ENCODE results near the gene KLHL29. TPM values are rescaled to one million over a fixed set of nuclear protein-coding genes. Genes with fewer than 3 reads are reported as not detected.

Gene KLHL29
- total and polyA plus RNA-seq, 2 experiments from 2014 or later = 1.5 to 6.5 TPM

DNA sequence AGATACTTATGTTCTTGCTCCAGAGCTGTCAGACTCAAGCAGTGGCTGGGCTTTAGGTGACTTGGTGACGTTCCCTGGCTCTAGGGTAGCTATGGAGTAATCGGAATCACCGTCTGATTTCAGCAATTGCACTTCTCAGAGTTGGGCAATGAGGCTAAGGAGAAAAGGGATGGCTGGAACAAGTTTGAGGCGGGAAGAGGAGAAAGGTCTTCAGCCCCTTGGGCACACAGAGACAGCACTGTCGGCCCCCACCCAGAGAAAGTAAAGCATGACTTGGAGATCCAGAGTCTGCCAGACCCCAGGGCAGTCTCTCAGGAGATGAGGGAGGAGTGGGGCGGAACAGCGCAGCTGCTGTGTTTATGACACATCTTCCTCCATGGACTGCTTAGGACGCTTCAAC, 114.5 kb downstream of the KLHL29 start (continued):
- TF ChIP-seq, protein P1, sequence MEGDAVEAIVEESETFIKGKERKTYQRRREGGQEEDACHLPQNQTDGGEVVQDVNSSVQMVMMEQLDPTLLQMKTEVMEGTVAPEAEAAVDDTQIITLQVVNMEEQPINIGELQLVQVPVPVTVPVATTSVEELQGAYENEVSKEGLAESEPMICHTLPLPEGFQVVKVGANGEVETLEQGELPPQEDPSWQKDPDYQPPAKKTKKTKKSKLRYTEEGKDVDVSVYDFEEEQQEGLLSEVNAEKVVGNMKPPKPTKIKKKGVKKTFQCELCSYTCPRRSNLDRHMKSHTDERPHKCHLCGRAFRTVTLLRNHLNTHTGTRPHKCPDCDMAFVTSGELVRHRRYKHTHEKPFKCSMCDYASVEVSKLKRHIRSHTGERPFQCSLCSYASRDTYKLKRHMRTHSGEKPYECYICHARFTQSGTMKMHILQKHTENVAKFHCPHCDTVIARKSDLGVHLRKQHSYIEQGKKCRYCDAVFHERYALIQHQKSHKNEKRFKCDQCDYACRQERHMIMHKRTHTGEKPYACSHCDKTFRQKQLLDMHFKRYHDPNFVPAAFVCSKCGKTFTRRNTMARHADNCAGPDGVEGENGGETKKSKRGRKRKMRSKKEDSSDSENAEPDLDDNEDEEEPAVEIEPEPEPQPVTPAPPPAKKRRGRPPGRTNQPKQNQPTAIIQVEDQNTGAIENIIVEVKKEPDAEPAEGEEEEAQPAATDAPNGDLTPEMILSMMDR (conservative IDR thresholded peaks at IDR 0.05; ENCODE audit: low read depth in 2 of 2) = no peak
- TF ChIP-seq NANOG (IDR thresholded peaks at IDR 0.05; ENCODE audit: borderline replicate concordance) = no peak
- no peak for TF ChIP-seq CREB1 (CRISPR knock-in tag; IDR thresholded peaks at IDR 0.05; ENCODE audit: low read depth)

DNA sequence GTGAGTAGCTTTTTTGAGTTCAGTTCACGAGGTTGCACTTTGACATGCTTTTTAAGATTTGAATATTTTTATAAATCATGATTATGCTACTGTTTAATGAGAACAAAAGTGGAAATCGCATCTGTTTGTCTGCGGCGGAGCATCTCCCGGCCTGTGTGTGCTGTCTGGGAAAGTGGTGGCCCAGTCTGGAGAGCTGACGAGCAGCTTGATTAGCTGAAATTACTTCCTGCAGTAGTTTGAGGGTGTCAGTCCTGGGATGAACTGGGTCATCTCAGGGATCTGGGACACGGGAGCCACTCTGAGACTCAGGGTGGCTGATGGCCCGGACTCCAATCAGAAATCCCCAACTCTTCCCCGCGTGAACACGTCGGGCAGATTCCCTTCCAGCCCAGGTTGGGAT, 115.9 kb downstream of the KLHL29 start:
- no peak overlapping the region for H2AFZ ChIP-seq
- H3K4me1 ChIP-seq (ENCODE audit: insufficient read depth) = peaks cover 20% of the 10 kb centered on the region; the same call in 1 of the 2 replicates
- H3F3A ChIP-seq (replicated peaks; ENCODE audit: low read depth) = no peaks in the 10 kb centered on the region
- no peaks in the 10 kb centered on the region for H3K36me3 ChIP-seq (ENCODE audit: insufficient read depth)
- ATAC-seq = no peak
- no peak overlapping the region for H3K27ac Mint-ChIP-seq
- H3K4me1 Mint-ChIP-seq = peaks cover 42% of the 10 kb centered on the region
- no peaks in the 10 kb centered on the region for H3K36me3 Mint-ChIP-seq (ENCODE audit: low read depth)
- H3K27ac ChIP-seq (ENCODE audit: low read depth) = no peak overlapping the region
- no peaks in the 10 kb centered on the region for H4K20me1 ChIP-seq (replicated peaks; ENCODE audit: insufficient read depth)
- no peaks in the 10 kb centered on the region for H3K79me2 ChIP-seq (replicated peaks; ENCODE audit: insufficient read depth)
- H3K9me2 ChIP-seq (ENCODE audit: insufficient read depth) = peaks cover 5% of the 10 kb centered on the region; the same call in 1 of the 2 replicates
- no peak overlapping the region for H3K4me3 Mint-ChIP-seq
- H3K27me3 Mint-ChIP-seq (ENCODE audit: insufficient read depth, low read depth, poor library complexity) = peaks cover 7% of the 10 kb centered on the region
- no peaks in the 10 kb centered on the region for H3K27me3 ChIP-seq (ENCODE audit: insufficient read depth)
- DNase-seq (ENCODE audit: low spot score) = no peak
- no peak overlapping the region for H3K4me2 ChIP-seq
- H3K9me3 Mint-ChIP-seq = no peaks in the 10 kb centered on the region
- no peak overlapping the region for H3K4me3 ChIP-seq
- TF ChIP-seq ZNF114 (CRISPR knock-in tag; IDR thresholded peaks at IDR 0.05) (no peak), CREB1 (CRISPR knock-in tag; IDR thresholded peaks at IDR 0.05; ENCODE audit: low read depth) (no peak), JUNB (IDR thresholded peaks at IDR 0.05; ENCODE audit: unreplicated experiment) (no peak), NANOG (IDR thresholded peaks at IDR 0.05; ENCODE audit: borderline replicate concordance) (no peak), EZH2 (IDR thresholded peaks at IDR 0.05; ENCODE audit: low read depth, unreplicated experiment) (no peak), ZNF462 (CRISPR knock-in tag; IDR thresholded peaks at IDR 0.05) (no peak), EZH2phosphoT487 (IDR thresholded peaks at IDR 0.05; ENCODE audit: unreplicated experiment) (no peak), STAT1 (IDR thresholded peaks at IDR 0.05; ENCODE audit: unreplicated experiment) (no peak), POLR2AphosphoS5 (IDR thresholded peaks at IDR 0.05; ENCODE audit: low read depth) (no peak), ZNF331 (CRISPR knock-in tag; IDR thresholded peaks at IDR 0.05; ENCODE audit: low read depth) (no peak)
- TF ChIP-seq, protein P2, sequence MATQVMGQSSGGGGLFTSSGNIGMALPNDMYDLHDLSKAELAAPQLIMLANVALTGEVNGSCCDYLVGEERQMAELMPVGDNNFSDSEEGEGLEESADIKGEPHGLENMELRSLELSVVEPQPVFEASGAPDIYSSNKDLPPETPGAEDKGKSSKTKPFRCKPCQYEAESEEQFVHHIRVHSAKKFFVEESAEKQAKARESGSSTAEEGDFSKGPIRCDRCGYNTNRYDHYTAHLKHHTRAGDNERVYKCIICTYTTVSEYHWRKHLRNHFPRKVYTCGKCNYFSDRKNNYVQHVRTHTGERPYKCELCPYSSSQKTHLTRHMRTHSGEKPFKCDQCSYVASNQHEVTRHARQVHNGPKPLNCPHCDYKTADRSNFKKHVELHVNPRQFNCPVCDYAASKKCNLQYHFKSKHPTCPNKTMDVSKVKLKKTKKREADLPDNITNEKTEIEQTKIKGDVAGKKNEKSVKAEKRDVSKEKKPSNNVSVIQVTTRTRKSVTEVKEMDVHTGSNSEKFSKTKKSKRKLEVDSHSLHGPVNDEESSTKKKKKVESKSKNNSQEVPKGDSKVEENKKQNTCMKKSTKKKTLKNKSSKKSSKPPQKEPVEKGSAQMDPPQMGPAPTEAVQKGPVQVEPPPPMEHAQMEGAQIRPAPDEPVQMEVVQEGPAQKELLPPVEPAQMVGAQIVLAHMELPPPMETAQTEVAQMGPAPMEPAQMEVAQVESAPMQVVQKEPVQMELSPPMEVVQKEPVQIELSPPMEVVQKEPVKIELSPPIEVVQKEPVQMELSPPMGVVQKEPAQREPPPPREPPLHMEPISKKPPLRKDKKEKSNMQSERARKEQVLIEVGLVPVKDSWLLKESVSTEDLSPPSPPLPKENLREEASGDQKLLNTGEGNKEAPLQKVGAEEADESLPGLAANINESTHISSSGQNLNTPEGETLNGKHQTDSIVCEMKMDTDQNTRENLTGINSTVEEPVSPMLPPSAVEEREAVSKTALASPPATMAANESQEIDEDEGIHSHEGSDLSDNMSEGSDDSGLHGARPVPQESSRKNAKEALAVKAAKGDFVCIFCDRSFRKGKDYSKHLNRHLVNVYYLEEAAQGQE (IDR thresholded peaks at IDR 0.05; ENCODE audit: unreplicated experiment) = no peak
- TF ChIP-seq, protein P3, sequence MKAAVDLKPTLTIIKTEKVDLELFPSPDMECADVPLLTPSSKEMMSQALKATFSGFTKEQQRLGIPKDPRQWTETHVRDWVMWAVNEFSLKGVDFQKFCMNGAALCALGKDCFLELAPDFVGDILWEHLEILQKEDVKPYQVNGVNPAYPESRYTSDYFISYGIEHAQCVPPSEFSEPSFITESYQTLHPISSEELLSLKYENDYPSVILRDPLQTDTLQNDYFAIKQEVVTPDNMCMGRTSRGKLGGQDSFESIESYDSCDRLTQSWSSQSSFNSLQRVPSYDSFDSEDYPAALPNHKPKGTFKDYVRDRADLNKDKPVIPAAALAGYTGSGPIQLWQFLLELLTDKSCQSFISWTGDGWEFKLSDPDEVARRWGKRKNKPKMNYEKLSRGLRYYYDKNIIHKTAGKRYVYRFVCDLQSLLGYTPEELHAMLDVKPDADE (IDR thresholded peaks at IDR 0.05) = no peak
